Measurements from ENCODE around the gene ADAD2. TPM values are rescaled to one million over a fixed set of nuclear protein-coding genes. Genes with fewer than 3 reads are reported as not detected.
"Not testable (repeated sequence)": the region's sequence is repeated elsewhere in the genome, so short reads cannot be mapped to it uniquely, and the experiment has no call there.

The ADAD2 gene
- total RNA-seq, 2 donors from 2014 or later, result not detected

- ATAC-seq (no peak), DNase-seq (ENCODE audit: low spot score) (no peak)
- Mint-ChIP-seq H3K4me3 (no peak overlapping the region), H3K36me3 (no peaks in the 10 kb centered on the region), H3K27me3 (peaks cover 0 to 4% of the 10 kb centered on the region in 2 donors), H3K9me3 (no peaks in the 10 kb centered on the region), H3K4me1 (ENCODE audit: low read depth in 2 of 2) (peaks cover 0 to 13% of the 10 kb centered on the region in 2 donors), H3K27ac (no peak overlapping the region)
Measured at GRCh38 chr16:84196101-84196500, 5.1 kb downstream of the ADAD2 start.

DNA sequence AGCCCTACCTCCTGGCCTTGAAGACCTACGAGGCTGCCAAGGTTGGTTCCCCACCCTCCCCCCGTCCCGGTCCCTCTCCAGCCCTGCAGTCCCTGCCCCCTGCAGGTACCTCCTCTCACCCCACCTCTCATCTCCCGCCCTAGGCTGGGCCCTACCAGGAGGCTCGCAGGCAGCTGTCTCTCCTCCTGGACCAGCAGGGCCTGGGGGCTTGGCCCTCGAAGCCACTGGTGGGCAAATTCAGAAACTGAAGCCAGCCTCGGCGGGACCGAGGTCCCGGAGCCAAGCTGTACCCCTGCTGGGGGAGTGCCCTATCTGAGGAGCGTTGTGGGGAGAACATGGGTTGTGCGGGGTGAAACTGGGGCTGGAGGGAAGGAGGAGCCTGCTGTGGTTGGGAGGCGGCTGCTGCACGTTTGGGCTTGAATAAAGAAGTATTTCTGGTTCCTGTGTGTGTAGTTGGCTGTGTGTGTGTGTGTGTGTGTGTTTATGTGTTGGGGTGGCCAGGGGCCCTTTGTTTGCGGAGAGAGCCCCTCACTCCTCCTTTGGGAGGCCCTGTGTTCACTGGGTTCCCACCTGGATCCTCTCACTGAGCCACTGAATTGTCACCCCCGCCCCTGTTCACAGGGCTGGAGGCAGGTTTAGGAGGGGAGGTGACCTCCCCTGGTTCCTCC, 5.9 kb downstream of the ADAD2 start:
- ATAC-seq, result no peak
- H3K27ac Mint-ChIP-seq, result no peak overlapping the region
- peaks cover 0 to 4% of the 10 kb centered on the region in 2 donors for H3K27me3 Mint-ChIP-seq

GRCh38 chr16:84197466-84198128, 6.6 kb downstream of the ADAD2 start:
- H3K27ac Mint-ChIP-seq, result no peak overlapping the region
- DNase-seq (ENCODE audit: low spot score) (no peak), ATAC-seq (no peak)
- no peaks in the 10 kb centered on the region for H3K9me3 Mint-ChIP-seq
- H3K4me3 Mint-ChIP-seq, result no peak overlapping the region
- H3K27me3 Mint-ChIP-seq, result peaks cover 0 to 4% of the 10 kb centered on the region in 2 donors
- H3K4me1 Mint-ChIP-seq (ENCODE audit: low read depth in 2 of 2), result peaks cover 0 to 13% of the 10 kb centered on the region in 2 donors
- H3K36me3 Mint-ChIP-seq, result no peaks in the 10 kb centered on the region

More for the DNA sequence above, 5.9 kb downstream of the ADAD2 start:
- no peak overlapping the region for H3K4me3 Mint-ChIP-seq
- no peak for DNase-seq (ENCODE audit: low spot score)
- H3K9me3 Mint-ChIP-seq, result no peaks in the 10 kb centered on the region
- H3K36me3 Mint-ChIP-seq, result no peaks in the 10 kb centered on the region
- H3K4me1 Mint-ChIP-seq (ENCODE audit: low read depth in 2 of 2), result peaks cover 0 to 13% of the 10 kb centered on the region in 2 donors

GRCh38 chr16:84198401-84198800, 7.4 kb downstream of the ADAD2 start:
- H3K27ac Mint-ChIP-seq, result no peak overlapping the region
- ATAC-seq (no peak), DNase-seq (ENCODE audit: low spot score) (no peak)
- H3K4me1 Mint-ChIP-seq (ENCODE audit: low read depth in 2 of 2), result peaks cover 0 to 11% of the 10 kb centered on the region in 2 donors
- H3K4me3 Mint-ChIP-seq, result no peak overlapping the region
- H3K36me3 Mint-ChIP-seq, result no peaks in the 10 kb centered on the region
- peaks cover 0 to 4% of the 10 kb centered on the region in 2 donors for H3K27me3 Mint-ChIP-seq
- H3K9me3 Mint-ChIP-seq, result no peaks in the 10 kb centered on the region

GRCh38 chr16:84199097-84199496, 8.1 kb downstream of the ADAD2 start:
- Mint-ChIP-seq H3K27ac (no peak overlapping the region), H3K36me3 (no peaks in the 10 kb centered on the region), H3K9me3 (no peaks in the 10 kb centered on the region), H3K4me3 (no peak overlapping the region), H3K4me1 (ENCODE audit: low read depth in 2 of 2) (peaks cover 0 to 5% of the 10 kb centered on the region in 2 donors), H3K27me3 (peaks cover 0 to 4% of the 10 kb centered on the region in 2 donors)
- no peak for DNase-seq (ENCODE audit: low spot score)
- no peak for ATAC-seq

DNA sequence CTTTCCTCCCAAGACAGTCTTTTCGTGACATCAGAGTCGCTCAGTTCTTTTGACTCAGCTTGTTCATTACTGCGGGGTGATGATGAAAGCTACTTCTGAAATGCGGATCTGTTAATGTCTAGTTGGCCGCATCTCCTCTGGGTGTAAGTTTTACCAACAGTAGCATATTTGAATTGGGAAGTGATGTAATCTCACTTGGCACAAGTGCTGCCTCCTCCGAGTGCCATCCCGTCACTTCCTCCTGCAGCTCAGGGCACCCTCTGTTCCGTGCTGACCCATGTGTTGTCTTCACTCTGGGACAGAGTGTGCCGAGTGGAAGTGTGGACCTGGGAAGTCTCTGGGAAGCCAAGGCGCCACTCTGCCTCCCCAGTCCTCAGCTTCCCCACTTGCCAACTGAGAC, 8.9 kb downstream of the ADAD2 start:
- DNase-seq (ENCODE audit: low spot score), result no peak
- peaks cover 0 to 4% of the 10 kb centered on the region in 2 donors for H3K27me3 Mint-ChIP-seq
- ATAC-seq, result no peak
- H3K9me3 Mint-ChIP-seq, result no peaks in the 10 kb centered on the region
- no peak overlapping the region for H3K4me3 Mint-ChIP-seq
- H3K36me3 Mint-ChIP-seq, result no peaks in the 10 kb centered on the region
- no peaks in the 10 kb centered on the region for H3K4me1 Mint-ChIP-seq (ENCODE audit: low read depth in 2 of 2)
- H3K27ac Mint-ChIP-seq, result no peak overlapping the region

- not testable (repeated sequence) for ATAC-seq; DNase-seq (ENCODE audit: low spot score); H3K9me3 Mint-ChIP-seq; H3K4me1 Mint-ChIP-seq (ENCODE audit: low read depth in 2 of 2); H3K27ac Mint-ChIP-seq; H3K4me3 Mint-ChIP-seq; H3K36me3 Mint-ChIP-seq; H3K27me3 Mint-ChIP-seq
Measured at GRCh38 chr16:84204551-84204950, 13.6 kb downstream of the ADAD2 start.

- DNase-seq (ENCODE audit: low spot score); H3K36me3 Mint-ChIP-seq; H3K27ac Mint-ChIP-seq; H3K4me3 Mint-ChIP-seq; H3K9me3 Mint-ChIP-seq; H3K27me3 Mint-ChIP-seq; H3K4me1 Mint-ChIP-seq (ENCODE audit: low read depth in 2 of 2); ATAC-seq: not testable (repeated sequence)
Measured at GRCh38 chr16:84205123-84205522, 14.2 kb downstream of the ADAD2 start.

DNA sequence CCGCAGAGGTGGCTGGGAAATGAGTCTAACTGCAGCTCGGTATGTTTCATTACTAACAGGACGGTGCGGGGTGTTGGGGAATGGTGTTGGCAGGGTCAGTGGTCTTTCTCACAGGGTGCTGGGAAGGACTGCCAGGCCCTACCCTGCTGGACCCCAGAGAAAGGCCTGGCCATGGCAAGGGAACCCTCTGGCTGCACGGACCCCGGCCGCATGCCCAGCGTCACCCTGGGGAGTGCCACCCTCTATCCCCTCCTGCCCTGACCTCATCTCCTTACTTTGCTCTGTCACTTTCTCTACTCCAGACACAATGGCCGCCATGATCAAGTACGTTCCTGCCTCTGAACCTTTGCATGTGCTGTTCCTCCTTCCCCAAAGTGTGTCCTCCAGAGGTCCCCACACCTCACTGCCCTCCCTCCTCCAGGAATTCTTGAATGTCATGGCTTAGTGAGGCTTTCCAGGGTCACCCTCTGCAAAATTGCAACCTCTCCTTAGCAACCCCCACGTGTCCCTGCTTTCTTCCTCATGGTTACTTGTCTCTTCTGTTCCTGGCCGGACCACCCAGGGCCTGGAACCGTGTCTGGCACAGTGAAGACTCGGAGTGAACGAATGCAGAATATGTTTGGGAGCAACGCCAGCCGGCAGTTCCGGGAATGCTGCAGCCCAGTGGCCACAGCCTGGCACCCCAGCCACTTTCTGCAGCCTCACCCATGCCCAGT, 15.2 kb downstream of the ADAD2 start:
- DNase-seq (ENCODE audit: low spot score), result no peak
- ATAC-seq, result peak; percentile 17 to 30
- Mint-ChIP-seq H3K4me3 (no peak overlapping the region), H3K9me3 (no peaks in the 10 kb centered on the region), H3K27me3 (peaks cover 0 to 5% of the 10 kb centered on the region in 2 donors), H3K27ac (no peak overlapping the region), H3K36me3 (no peaks in the 10 kb centered on the region), H3K4me1 (ENCODE audit: low read depth in 2 of 2) (no peaks in the 10 kb centered on the region)

GRCh38 chr16:84207251-84207650, 16.3 kb downstream of the ADAD2 start:
- H3K4me3 Mint-ChIP-seq, result no peak overlapping the region
- no peaks in the 10 kb centered on the region for H3K36me3 Mint-ChIP-seq
- peaks cover 0 to 5% of the 10 kb centered on the region in 2 donors for H3K27me3 Mint-ChIP-seq
- H3K27ac Mint-ChIP-seq, result no peak overlapping the region
- ATAC-seq, result no peak
- no peak for DNase-seq (ENCODE audit: low spot score)
- H3K4me1 Mint-ChIP-seq (ENCODE audit: low read depth in 2 of 2), result no peaks in the 10 kb centered on the region
- H3K9me3 Mint-ChIP-seq, result no peaks in the 10 kb centered on the region

DNA sequence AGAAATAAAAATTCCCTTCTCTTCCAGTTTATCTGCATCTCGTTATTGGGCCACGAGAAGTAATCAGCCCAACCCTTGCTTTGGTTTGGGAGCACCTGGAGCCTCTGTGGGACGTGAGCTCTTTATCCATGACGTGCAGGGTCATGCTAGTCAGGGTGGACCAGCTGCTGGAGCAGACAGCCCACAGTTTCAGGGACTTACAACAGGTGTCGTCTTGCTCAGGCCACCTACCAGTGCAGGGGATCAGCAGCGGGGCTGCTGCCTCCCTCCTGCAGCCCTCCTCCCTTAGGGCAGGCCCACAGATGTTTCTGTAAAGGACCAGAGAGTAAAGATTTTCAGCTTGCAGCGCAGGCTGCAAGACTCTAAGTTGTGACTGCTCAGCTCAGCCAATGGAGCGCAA, 16.9 kb downstream of the ADAD2 start:
- no peak overlapping the region for H3K4me3 Mint-ChIP-seq

DNA sequence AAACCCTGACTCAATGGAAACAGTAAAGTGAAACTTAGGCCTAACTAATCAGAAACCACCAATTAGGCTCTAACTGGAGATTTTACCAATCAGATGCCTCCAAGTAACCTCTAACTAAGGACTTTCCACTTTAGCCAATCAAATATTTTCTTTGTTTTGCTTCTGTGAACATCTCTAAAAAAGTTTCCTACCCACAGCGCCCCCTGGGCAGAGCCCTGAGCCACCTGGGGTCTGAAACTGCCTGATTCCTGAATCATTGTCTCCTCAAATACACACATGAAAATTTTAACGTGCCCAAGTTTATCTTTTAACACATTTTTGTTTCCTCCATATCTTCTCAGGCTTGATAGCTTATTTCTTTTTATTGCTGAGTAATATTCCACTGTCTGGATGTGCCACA, 19.0 kb downstream of the ADAD2 start:
- no peak overlapping the region for H3K27ac Mint-ChIP-seq

More for the DNA sequence above, 16.9 kb downstream of the ADAD2 start:
- no peaks in the 10 kb centered on the region for H3K36me3 Mint-ChIP-seq
- H3K27me3 Mint-ChIP-seq, result peaks cover 0 to 5% of the 10 kb centered on the region in 2 donors
- no peaks in the 10 kb centered on the region for H3K4me1 Mint-ChIP-seq (ENCODE audit: low read depth in 2 of 2)
- DNase-seq (ENCODE audit: low spot score), result no peak
- ATAC-seq, result peak in 1 of 2 donors; percentile 20
- H3K9me3 Mint-ChIP-seq, result no peaks in the 10 kb centered on the region
- no peak overlapping the region for H3K27ac Mint-ChIP-seq

GRCh38 chr16:84212154-84212553, 21.2 kb downstream of the ADAD2 start:
- Mint-ChIP-seq H3K27me3 (no peaks in the 10 kb centered on the region), H3K36me3 (no peaks in the 10 kb centered on the region), H3K4me3 (no peak overlapping the region), H3K9me3 (no peaks in the 10 kb centered on the region), H3K27ac (no peak overlapping the region), H3K4me1 (ENCODE audit: low read depth in 2 of 2) (no peaks in the 10 kb centered on the region)
- ATAC-seq (no peak), DNase-seq (ENCODE audit: low spot score) (no peak)

More for the DNA sequence above, 19.0 kb downstream of the ADAD2 start:
- Mint-ChIP-seq H3K4me1 (ENCODE audit: low read depth in 2 of 2) (no peaks in the 10 kb centered on the region), H3K9me3 (no peaks in the 10 kb centered on the region), H3K36me3 (no peaks in the 10 kb centered on the region), H3K27me3 (peaks cover 0 to 5% of the 10 kb centered on the region in 2 donors), H3K4me3 (no peak overlapping the region)
- no peak for DNase-seq (ENCODE audit: low spot score)
- no peak for ATAC-seq

GRCh38 chr16:84212631-84213030, 21.7 kb downstream of the ADAD2 start:
- Mint-ChIP-seq H3K4me3 (no peak overlapping the region), H3K4me1 (ENCODE audit: low read depth in 2 of 2) (no peaks in the 10 kb centered on the region), H3K27ac (no peak overlapping the region), H3K9me3 (no peaks in the 10 kb centered on the region), H3K27me3 (no peaks in the 10 kb centered on the region), H3K36me3 (no peaks in the 10 kb centered on the region)
- DNase-seq (ENCODE audit: low spot score) (no peak), ATAC-seq (no peak)

All from natural killer cell treated with Interleukin-12 subunit alpha and Interleukin-12 subunit beta and Interleukin-15 and Interleukin-18, amount 100 ng/mL, for 72 hours (primary cell).